IPS-18c (cell line): ENCODE results near the gene GH1.
"Not testable (repeated sequence)": the region's sequence is repeated elsewhere in the genome, so short reads cannot be mapped to it uniquely, and the experiment has no call there.

Experiments used
- H3K4me3 ChIP-seq: 2 replicates; pipeline ENCODE4 v1.7.0; 2013; ENCODE audit warnings: low read depth, mild to moderate bottlenecking, low read length, moderate library complexity; ENCODE audit not compliant: insufficient read depth
- H3K9me3 ChIP-seq: one replicate; pipeline ENCODE4 v1.6.1; 2013; ENCODE audit warnings: mild to moderate bottlenecking, low read length, moderate library complexity; ENCODE audit not compliant: control insufficient read depth, insufficient read depth

The GH1 gene

GRCh38 chr17:63918789-63919305 lies at the start of gene GH1:
TSS of gene GH1 (minus strand) at chr17:63918839. CDS start at chr17:63918776, 63 bp downstream.
- H3K4me3 ChIP-seq = peak within 1 kb of the TSS; percentile 20; the same call in 1 of the 2 replicates
- H3K9me3 ChIP-seq = not testable (repeated sequence)

- Histone ChIP-seq H3K4me3 (no peak overlapping the region), H3K9me3 (no peaks in the 10 kb centered on the region)
These were observed 49.3 kb upstream of the GH1 start for GRCh38 chr17:63967953-63968352.

GRCh38 chr17:63966646-63967264 lies 48.1 kb upstream of the GH1 start:
- no peaks in the 10 kb centered on the region for H3K9me3 ChIP-seq
- no peak overlapping the region for H3K4me3 ChIP-seq

GRCh38 chr17:63963123-63963522 lies 44.5 kb upstream of the GH1 start:
- Histone ChIP-seq H3K4me3 (no peak overlapping the region), H3K9me3 (peaks cover 2% of the 10 kb centered on the region)

- no peak overlapping the region for H3K4me3 ChIP-seq
These were observed 43.7 kb upstream of the GH1 start for GRCh38 chr17:63962298-63962744.

GRCh38 chr17:63961355-63962212 lies 42.9 kb upstream of the GH1 start:
- H3K9me3 ChIP-seq = peaks cover 2% of the 10 kb centered on the region
- peak overlapping the region; percentile 52 for H3K4me3 ChIP-seq

More at GRCh38 chr17:63962298-63962744, 43.7 kb upstream of the GH1 start:
- peaks cover 2% of the 10 kb centered on the region for H3K9me3 ChIP-seq

GRCh38 chr17:63960430-63960829 lies 41.8 kb upstream of the GH1 start:
- Histone ChIP-seq H3K9me3 (peaks cover 2% of the 10 kb centered on the region), H3K4me3 (peak overlapping the region; percentile 52; the same call in 1 of the 2 replicates)

GRCh38 chr17:63960006-63960405 lies 41.4 kb upstream of the GH1 start:
- peak overlapping the region; percentile 12 for H3K4me3 ChIP-seq
- peaks cover 2% of the 10 kb centered on the region for H3K9me3 ChIP-seq

- Histone ChIP-seq H3K9me3 (peaks cover 2% of the 10 kb centered on the region), H3K4me3 (no peak overlapping the region)
These were observed 37.8 kb upstream of the GH1 start for GRCh38 chr17:63956296-63956920.

- no peak overlapping the region for H3K4me3 ChIP-seq
- peaks cover 2% of the 10 kb centered on the region for H3K9me3 ChIP-seq
These were observed 37.2 kb upstream of the GH1 start for GRCh38 chr17:63955791-63956190.

GRCh38 chr17:63955232-63955631 lies 36.6 kb upstream of the GH1 start:
- H3K4me3 ChIP-seq = no peak overlapping the region
- peaks cover under 1% of the 10 kb centered on the region for H3K9me3 ChIP-seq

- Histone ChIP-seq H3K4me3 (no peak overlapping the region), H3K9me3 (no peaks in the 10 kb centered on the region)
These were observed 35.9 kb upstream of the GH1 start for GRCh38 chr17:63954402-63955063.

- H3K9me3 ChIP-seq = no peaks in the 10 kb centered on the region
These were observed 32.6 kb upstream of the GH1 start for GRCh38 chr17:63950940-63951907.

GRCh38 chr17:63949576-63950250 lies 31.1 kb upstream of the GH1 start:
- no peaks in the 10 kb centered on the region for H3K9me3 ChIP-seq
- no peak overlapping the region for H3K4me3 ChIP-seq

More at GRCh38 chr17:63950940-63951907, 32.6 kb upstream of the GH1 start:
- no peak overlapping the region for H3K4me3 ChIP-seq

- H3K9me3 ChIP-seq = no peaks in the 10 kb centered on the region
- no peak overlapping the region for H3K4me3 ChIP-seq
These were observed 29.9 kb upstream of the GH1 start for GRCh38 chr17:63948521-63948920.
